ENCODE results near the gene ADRA2C.

Gene ADRA2C

GRCh38 chr4:3735196-3735595 lies 31.0 kb upstream of the ADRA2C start:
- no peak for DNase-seq

DNA sequence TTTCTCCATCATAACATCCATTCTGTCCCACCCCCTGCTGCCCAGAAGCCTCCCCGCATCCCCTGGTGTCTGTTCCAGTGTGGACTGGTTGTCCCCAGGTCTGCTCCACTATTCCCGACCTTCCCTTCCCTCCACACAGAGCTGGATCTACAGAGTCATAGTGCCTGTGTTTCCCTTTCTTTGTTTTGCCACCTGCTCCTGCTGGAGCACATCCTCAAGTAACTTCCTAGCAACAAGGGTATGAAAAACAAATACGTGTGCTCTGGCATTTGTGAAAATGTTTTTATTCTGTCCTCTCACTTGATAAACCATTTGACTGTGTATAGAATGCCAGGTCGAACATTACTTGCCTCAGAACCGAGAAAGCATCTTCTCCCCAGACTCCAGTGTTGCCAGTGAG lies 29.9 kb upstream of the ADRA2C start:
- DNase-seq, result no peak

- DNase-seq, result no peak
Measured at GRCh38 chr4:3736806-3737205, 29.4 kb upstream of the ADRA2C start.

DNA sequence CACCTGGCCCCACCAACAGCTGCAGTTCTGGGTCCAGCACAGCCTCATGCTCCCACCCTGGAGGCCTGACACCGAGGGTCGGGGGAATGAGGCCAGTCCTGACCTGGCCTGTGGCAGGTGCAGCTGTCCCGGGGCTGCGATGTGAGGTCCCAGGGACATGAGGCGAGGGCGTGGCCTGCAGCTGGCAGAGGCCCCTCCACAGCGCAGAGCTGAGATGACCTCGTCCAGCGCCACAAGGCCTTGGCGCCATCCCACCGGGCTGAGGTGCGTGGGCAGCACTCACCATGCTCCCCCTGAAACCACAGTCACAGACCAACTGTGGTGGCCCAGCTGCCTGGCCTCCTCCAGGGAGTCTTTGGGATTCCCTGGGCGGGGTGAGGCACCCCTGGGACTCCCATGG lies 26.6 kb upstream of the ADRA2C start:
- no peak for DNase-seq

DNA sequence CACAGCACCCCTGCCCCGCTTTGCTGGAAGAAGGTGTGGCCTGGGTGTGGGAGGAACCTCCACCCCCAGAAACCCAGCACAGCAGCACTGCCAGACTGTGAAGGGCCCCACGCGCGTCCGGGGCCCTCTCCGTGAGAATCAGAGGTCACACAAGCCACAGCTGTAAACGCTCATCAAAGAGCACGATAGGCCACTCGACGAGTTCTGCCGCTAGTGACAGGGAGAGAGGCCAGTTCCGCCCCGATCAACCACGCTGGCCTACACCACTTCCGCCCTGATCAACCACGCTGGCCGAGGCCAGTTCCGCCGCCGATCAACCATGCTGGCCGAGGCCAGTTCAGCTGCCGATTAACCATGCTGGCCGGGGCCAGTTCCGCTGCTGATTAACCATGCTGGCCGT lies 25.9 kb upstream of the ADRA2C start:
- no peak for DNase-seq

GRCh38 chr4:3741217-3742011 lies 24.8 kb upstream of the ADRA2C start:
- no peak for DNase-seq

DNA sequence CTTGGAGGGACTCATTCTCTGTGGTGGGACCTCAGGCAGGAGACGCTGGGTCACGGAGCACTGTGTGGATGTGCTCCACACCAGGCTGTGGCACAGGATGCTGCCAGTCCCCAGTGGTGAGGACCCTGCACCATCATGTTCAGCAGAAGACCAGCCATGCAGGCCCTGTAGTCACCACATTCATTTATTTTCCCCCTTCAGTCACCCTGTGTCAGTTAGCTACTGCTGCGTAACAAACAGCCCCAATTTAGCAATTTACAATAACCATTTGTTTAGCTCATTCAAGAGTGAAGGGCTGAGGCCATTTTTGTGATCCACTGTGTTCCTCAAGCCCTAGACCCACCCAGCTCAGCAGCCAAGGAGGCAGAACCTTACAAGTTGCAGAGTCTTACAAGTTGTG lies 23.6 kb upstream of the ADRA2C start:
- no peak for DNase-seq

DNA sequence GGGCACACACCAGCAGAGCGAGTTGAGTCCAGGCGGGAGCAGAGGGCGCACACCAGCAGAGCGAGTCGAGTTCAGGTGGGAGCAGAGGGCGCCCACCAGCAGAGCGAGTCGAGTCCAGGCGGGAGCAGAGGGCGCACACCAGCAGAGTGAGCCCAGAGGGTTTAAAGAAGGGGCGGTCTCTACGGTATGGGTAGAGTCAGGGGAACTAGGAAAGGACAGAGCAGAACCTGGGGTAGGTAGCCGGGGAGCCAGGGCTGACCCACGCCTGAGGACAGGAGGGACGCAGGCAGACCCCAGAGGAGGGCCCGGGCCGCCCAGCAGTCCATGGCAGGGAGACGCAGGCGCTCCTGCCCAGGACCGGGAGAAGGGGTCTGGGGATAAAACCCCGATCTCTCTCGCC lies 22.0 kb upstream of the ADRA2C start:
- DNase-seq, result no peak

DNA sequence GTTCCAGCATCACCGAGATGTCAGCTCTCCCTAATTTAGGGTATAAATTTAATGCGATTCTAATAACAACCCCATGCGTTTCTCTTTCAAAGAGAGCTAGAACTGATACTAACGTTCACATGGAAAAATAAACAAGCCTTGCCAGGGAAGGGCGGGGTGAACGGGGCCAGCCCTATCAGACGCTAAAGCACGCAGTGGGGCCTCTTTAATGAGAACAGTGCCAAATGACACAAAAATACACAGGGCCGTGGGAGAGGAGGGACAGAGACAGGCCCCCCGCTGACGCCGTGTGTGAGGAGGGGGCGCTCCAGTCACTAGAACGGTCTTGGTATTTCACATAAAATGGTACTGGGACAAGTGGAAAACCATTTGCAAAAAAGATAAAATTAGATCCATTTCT lies 21.3 kb upstream of the ADRA2C start:
- DNase-seq, result no peak

DNA sequence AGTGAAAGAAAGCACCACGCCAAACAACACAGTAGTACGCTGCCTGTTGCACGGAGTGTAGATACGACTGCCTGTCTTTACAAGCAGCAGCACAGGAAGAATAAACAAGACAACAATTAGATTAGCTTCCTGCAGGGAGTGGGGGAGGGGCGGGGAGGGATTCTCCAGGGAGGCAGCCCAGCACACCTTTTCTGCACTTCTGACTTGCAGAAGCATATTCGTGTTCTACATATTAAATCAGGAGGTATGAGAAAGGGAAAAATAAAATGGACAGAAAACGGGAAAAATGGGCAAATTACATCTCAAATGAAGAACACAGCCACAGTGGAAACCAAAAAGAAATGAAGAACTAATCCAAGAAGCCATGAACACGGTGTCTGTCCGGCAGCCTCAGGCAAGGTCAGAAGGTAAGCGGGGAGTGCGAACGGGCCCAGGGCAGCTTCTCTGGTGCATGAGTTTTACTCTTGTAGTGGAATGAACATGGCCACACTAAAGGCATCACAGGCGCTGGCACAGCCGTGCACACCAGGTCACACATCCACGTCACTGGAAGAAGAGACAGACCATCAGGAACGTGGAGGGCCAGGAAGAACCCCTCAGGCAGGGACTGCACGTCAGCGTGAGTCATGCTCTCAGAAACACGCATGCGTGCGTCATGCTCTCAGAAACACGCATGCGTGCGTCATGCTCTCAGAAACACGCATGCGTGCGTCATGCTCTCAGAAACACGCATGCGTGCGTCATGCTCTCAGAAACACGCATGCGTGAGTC lies 20.1 kb upstream of the ADRA2C start:
- no peak for DNase-seq

DNA sequence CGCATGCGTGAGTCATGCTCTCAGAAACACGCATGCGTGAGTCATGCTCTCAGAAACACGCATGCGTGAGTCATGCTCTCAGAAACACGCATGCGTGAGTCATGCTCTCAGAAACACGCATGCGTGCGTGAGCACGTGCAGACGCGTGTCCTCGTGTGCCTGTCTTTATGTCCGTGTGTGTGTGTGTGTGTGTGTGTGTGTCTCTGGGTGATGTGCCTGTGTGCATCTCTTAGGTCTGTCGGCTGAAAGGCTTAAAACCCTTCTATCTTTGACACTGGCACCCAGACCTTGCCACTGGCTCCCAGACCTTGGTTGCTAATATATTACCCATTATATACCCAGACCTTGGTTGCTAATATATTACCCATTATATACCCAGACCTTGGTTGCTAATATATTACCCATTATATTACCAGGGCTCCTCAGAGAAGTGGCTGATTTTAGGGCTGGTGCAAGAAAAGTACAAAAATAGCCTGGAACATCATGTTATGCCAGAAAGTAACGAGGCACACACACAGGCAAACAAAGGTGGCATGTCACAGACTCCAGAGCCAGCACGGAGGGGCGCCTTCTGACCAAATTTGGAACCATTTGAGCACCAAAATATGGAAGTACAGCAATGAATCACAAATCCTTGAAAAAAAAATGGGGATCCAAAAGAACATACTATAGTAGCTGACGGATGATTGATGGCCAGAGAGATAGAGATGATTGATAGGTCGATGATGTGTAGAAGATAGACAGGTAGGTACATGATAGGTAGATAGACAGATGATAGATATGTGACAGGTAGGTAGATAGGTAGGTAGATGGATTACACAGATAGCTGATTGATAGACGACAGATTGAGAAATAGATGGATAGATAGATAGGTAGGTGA lies 19.2 kb upstream of the ADRA2C start:
- DNase-seq, result no peak

DNA sequence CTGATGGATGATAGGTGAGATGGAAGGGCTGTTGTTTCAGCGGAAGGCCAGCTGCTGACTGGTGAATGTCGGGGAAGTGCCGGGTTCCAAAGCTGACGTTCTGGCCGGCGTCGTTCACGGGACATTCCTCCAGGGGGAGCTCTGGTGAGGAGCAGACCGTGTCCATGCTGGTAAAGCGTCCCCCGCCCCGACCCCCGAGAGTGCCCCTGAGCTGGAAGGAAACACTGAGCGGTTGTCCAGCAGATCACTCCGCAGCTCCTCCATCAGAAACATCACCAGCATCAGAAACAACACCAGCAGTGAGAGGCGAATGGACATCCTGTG lies 18.6 kb upstream of the ADRA2C start:
- no peak for DNase-seq

DNA sequence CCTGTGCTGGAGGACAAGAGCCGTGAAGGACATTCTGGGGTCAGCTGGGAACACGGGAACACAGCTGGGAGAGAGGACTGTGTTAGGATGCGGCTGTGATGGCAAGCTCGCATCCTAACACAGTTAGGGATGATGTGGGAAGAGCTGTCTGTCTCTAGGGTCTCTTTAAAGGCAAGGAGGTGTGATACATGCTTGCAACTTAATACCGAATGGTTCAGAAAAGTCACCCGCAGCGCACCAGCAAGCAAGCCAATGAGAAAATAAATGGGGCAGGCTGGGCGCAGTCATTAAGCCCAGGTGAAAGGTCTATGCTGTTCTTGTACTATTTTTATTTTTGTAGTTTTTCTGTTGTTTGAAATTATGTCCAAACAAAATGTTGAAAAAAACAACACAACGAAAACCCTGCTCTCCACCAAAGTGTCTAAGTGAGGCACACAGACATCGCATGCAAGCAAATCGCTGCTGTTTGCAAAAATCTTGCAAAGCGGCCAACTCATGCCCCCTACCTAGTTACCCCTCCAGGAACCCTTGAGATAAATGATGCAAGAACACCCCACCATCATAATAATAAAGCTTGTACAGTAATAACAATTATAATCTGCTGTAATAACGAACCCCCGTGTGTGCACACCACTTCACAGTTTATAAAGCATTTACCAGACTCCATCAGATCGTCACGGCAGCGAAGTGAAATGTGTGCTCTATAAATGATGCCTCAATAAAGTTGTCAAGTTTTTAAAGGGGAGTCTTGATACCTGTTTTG lies 17.9 kb upstream of the ADRA2C start:
- DNase-seq, result no peak

DNA sequence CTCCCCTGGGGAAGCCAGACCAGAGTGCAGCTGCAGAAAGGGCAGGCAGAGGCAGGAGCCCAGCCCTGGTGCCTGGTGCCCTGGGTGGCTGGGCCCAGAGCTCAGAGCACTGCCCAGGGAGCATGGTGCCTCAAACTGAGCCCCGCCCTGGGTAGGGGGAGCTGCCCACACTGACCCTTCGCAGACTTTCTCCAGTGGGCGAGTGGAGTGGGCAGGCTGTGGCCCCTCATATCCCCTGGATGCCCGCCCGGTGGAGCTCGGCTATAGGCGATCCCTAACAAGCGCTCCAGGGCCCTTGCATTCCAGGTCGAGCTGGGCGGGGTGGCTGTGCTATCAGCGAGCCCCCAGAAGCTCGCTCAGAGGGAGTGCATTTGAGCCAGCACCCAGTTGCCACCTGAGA lies 17.1 kb upstream of the ADRA2C start:
- no peak for DNase-seq

DNA sequence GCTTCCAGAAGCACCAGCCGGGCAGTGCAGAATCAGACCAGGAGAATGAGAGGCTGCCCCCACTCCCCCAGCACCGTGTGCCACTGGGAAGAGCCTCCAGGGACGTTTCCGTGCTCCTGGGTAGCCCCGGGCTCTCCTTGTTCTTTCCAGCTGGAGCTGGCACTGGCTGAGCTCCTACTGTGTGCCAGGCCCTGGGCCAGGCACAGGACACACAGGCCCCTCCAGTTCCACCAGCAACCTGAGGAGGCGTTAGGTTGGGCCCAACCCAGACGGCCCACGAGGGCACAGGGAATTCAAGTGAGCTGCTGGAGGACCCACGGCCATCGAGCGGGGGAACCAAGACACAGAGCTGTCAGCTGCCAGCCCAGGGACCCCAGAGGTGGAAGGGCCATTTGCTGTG lies 15.9 kb upstream of the ADRA2C start:
- no peak for DNase-seq

DNA sequence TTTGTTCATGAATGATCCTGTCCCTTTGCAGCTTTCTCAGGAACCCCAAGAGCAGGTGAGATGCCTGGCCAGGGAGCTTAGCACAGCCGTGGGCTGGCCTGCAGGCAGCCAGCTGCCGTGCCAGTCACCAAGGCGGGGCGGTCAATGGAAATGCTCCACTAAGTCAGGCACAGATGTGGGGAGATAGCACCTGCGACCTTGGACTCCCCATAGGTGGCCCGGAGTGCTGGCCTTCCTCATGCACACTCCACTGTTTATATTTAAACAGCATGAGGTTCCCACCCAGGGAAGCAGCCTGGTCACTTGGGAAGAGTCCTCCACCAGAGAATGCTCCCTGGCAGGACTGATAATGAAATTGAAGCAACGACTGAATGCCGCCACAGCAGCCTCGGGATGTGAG lies 14.2 kb upstream of the ADRA2C start:
- DNase-seq, result no peak

DNA sequence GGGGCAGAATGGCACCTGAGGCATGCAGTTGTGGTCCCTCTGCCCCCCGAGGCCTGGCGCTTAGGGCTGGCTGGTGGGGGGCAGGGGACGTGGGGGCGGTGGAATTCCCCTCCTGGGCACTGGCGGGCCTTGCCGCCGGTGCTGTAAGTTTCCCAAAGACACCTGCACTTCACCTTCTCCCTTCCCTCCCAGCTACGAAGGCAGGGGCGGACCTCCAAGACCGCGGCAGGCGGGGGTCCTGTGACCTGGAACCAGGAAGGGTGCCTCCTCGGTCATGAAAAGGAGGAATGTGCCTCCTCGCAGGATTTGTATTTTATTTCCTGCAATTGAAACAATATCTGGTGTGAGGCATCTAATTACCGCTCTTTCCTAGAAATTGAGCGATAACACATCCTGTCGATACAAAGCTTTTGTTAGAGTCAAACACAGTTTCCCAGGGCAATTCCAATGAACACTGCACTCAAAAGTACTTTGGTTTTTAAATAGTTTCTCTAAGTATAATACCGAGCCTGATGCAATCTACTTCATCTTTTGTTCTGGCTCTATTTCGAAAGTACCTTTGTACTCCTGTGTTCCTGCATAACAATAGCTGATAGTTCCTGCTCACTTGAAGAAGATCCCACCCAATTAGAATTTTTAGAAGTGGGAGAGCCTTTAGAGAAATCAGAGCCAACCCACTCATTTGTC lies 12.3 kb upstream of the ADRA2C start:
- DNase-seq, result no peak

DNA sequence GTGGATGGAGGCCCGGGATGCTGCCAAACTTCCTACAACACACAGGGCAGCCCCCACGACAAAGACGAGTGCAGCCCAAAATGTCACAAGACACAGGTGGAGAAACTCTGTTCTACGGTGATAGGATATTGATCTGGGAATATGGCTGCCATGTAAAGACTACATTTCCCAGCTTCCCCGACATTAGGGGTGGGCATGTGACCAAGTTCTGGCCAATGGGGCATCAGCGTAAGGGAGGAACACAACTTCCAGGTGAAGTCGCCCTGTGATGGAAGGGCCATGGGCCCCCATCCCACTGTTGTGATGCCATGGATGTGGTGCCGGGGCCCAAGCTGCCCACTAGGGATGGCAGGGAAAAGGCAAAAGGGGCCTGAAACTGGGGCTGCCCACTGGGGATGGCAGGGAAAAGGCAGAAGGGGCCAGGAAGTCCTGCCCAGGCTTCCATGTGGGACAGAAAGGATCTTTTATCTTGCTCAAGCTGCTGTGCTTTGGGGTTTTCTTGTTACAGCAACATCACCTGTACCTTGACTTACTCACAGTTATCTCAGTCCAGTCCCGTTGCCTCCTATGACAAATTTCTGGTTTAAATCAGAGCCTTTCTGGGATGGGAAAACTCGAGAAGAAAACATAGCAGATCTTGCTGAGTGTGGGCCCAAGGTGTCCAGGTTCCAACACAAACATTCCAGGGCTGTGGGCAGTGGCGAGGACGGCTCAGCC lies 9.7 kb upstream of the ADRA2C start:
- no peak for DNase-seq

- DNase-seq, result no peak
Measured at GRCh38 chr4:3759236-3759635, 6.9 kb upstream of the ADRA2C start.

- DNase-seq, result no peak
Measured at GRCh38 chr4:3760346-3760745, 5.8 kb upstream of the ADRA2C start.

DNA sequence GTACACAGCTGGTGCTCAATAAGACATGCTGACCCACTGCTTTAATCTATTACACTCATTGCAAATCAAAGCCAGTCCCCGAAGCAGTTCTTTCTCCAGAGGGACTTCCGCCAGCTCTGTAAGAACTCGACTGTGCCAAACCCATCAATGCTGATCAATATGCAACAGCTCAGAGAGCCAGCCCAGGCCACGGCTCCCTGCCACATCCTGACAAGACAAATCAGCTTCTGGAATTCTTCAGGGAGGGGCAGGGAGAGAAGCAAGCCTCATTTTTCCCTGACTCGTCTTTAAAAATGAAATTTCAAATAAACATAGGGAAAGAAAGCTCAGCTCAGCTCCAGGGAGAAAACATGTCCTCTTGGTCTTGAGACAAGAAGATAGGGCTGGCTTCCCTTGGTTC lies 5.3 kb upstream of the ADRA2C start:
- DNase-seq, result no peak

DNA sequence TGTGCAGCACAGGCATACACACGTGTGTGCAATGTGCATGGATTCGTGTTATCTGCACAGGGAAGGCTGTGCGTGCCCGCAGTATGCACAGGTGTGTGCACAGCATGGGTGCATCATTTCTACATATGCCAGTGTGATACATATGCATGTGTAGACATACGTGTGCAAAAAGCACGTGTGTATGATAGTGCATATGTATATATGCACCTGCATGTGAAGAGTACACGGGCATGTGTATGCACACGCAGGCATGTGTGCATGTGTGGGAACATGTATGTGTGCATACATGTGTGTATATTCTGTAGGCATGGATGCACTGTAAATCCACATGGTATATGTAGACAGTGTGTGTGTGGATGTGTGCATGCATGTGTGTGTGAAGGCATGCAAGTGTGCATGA lies 3.9 kb upstream of the ADRA2C start:
- no peak for DNase-seq
